ENCODE measurements around the gene DNAH2. TPM values are rescaled to one million over a fixed set of nuclear protein-coding genes. Genes with fewer than 3 reads are reported as not detected.

Gene DNAH2
- total and polyA plus RNA-seq, 2 of the 13 experiments (the other 11 are each of a cell fraction or from before 2014, with no cell fraction given), result not detected

DNA sequence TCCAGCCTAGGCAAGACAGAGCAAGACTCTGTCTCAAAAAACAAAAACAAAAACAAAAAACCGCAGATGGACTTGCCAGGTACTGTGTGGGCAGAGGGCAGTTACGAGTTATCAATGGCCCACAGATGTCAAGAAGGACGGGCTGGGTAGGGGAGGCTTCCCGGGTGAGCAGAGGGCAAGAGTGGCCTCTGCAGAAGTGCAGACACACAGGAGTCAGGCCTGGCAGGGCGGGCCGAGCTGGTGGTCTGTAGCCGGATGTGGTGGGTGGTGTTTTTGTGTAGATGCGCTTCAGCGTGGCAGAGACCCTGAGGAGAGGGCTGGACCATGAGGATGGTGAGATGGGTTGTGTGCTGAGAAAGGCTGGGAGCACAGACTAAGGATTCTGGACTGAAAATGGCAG, 71.6 kb downstream of the DNAH2 start:
- FAIRE-seq (no peak), ATAC-seq (no peak), DNase-seq (ENCODE audit: low spot score) (no peak)
- Histone ChIP-seq H2AFZ (ENCODE audit: low read length) (no peak overlapping the region), H4K20me1 (ENCODE audit: insufficient read depth, low read length) (no peaks in the 10 kb centered on the region), H3K4me3 (replicated peaks in 1 of 3; ENCODE audit: insufficient read depth in 1 of 3, low read depth in 2 of 3, low read length in 3 of 3) (no peak overlapping the region), H3K27me3 (ENCODE audit: control insufficient read depth in 1 of 2, insufficient read depth in 2 of 2, low read length in 2 of 2) (peaks cover 1 to 53% of the 10 kb centered on the region in 2 experiments), H3K79me2 (ENCODE audit: insufficient read depth, low read length) (no peaks in the 10 kb centered on the region), H3K9ac (ENCODE audit: insufficient read depth, low read depth, low read length) (no peak overlapping the region), H3K4me1 (ENCODE audit: insufficient read depth, low read length) (no peaks in the 10 kb centered on the region), H3K9me3 (ENCODE audit: low read length) (no peaks in the 10 kb centered on the region), H3K27ac (ENCODE audit: extremely low read length, insufficient read depth, low read length) (no peak overlapping the region), H3K36me3 (replicated peaks in 1 of 2; ENCODE audit: control insufficient read depth in 1 of 2, insufficient read depth in 2 of 2, low read length in 2 of 2) (no peaks in the 10 kb centered on the region), H3K4me2 (ENCODE audit: low read depth, low read length) (no peak overlapping the region)
- in situ Hi-C loops (cut with HindIII; ENCODE audit: extremely low pct_ligation_motif_present, low pct_unique_long_range_greater_than_20kb) (no loop called here), intact Hi-C loops (cut with micrococcal nuclease; ENCODE audit: unreplicated experiment) (no loop called here)
- no TSS peak for BruUV-seq (replicated peaks)
- ChIA-PET POLR2A (no interaction called here), CTCF (ENCODE audit: low intra/inter-chr PET ratio, low total read pairs) (no interaction called here)
- 42% methylated on average over 9 of the region's 9 CpGs for WGBS (ENCODE audit: low lambda C conversion rate)
- TF ChIP-seq, protein P1, sequence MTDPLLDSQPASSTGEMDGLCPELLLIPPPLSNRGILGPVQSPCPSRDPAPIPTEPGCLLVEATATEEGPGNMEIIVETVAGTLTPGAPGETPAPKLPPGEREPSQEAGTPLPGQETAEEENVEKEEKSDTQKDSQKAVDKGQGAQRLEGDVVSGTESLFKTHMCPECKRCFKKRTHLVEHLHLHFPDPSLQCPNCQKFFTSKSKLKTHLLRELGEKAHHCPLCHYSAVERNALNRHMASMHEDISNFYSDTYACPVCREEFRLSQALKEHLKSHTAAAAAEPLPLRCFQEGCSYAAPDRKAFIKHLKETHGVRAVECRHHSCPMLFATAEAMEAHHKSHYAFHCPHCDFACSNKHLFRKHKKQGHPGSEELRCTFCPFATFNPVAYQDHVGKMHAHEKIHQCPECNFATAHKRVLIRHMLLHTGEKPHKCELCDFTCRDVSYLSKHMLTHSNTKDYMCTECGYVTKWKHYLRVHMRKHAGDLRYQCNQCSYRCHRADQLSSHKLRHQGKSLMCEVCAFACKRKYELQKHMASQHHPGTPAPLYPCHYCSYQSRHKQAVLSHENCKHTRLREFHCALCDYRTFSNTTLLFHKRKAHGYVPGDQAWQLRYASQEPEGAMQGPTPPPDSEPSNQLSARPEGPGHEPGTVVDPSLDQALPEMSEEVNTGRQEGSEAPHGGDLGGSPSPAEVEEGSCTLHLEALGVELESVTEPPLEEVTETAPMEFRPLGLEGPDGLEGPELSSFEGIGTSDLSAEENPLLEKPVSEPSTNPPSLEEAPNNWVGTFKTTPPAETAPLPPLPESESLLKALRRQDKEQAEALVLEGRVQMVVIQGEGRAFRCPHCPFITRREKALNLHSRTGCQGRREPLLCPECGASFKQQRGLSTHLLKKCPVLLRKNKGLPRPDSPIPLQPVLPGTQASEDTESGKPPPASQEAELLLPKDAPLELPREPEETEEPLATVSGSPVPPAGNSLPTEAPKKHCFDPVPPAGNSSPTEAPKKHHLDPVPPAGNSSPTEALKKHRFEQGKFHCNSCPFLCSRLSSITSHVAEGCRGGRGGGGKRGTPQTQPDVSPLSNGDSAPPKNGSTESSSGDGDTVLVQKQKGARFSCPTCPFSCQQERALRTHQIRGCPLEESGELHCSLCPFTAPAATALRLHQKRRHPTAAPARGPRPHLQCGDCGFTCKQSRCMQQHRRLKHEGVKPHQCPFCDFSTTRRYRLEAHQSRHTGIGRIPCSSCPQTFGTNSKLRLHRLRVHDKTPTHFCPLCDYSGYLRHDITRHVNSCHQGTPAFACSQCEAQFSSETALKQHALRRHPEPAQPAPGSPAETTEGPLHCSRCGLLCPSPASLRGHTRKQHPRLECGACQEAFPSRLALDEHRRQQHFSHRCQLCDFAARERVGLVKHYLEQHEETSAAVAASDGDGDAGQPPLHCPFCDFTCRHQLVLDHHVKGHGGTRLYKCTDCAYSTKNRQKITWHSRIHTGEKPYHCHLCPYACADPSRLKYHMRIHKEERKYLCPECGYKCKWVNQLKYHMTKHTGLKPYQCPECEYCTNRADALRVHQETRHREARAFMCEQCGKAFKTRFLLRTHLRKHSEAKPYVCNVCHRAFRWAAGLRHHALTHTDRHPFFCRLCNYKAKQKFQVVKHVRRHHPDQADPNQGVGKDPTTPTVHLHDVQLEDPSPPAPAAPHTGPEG (CRISPR knock-in tag; IDR thresholded peaks at IDR 0.05), result no peak
- TF ChIP-seq ZNF749 (CRISPR knock-in tag; IDR thresholded peaks at IDR 0.05; ENCODE audit: borderline replicate concordance) (no peak), ZNF766 (CRISPR knock-in tag; IDR thresholded peaks at IDR 0.05; ENCODE audit: borderline replicate concordance) (no peak)
